Mammary epithelial cell (primary cell): ENCODE measurements around the gene NCAPG2.

Source experiments
- CTCF ChIP-seq, 2 donors: IDR thresholded peaks in 1 of 2; conservative IDR thresholded peaks in 1 of 2; 2 replicates each; pipeline ENCODE4 v1.5.1; 2011 to 2012; ENCODE audit warnings: inconsistent platforms in 2 of 2, low read length in 2 of 2, mild to moderate bottlenecking in 2 of 2, control low read depth in 1 of 2, low read depth in 1 of 2; ENCODE audit not compliant: insufficient read depth in 1 of 2; ENCODE audit errors: extremely low read depth in 1 of 2
- EZH2 ChIP-seq: IDR thresholded peaks from 2 replicates; pipeline ENCODE4 v1.6.1; 2012; ENCODE audit warnings: low read length, inconsistent platforms, borderline replicate concordance

GRCh38 chr7:158601090-158601489 is 103.5 kb downstream of the NCAPG2 start:
- TF ChIP-seq CTCF (conservative IDR thresholded peaks at IDR 0.05 in 1 of 2, IDR thresholded peaks at IDR 0.05 in 1 of 2; ENCODE audit: extremely low read depth in 1 of 2, insufficient read depth in 1 of 2, low read depth in 1 of 2, low read length in 2 of 2): no peak
- no peak for TF ChIP-seq EZH2
